Myocyte (in vitro differentiated cells): Measurements from ENCODE around the gene ZSWIM9. TPM values are rescaled to one million over a fixed set of nuclear protein-coding genes. Genes with fewer than 3 reads are reported as not detected.

Experiments used
- DNase-seq: peaks from one replicate; pipeline ENCODE4 v3.0.0-alpha.2; 2012; ENCODE audit warnings: low read depth
- total RNA-seq: library from RNA; depleted of rRNA; stranded (reverse); fragments of >200 nt; gene quantifications from 2 replicates; pipeline ENCODE4 v1.2.3, GENCODE V29; 2014

ZSWIM9 gene
- total RNA-seq, 1 donor from 2014 or later, result 1.3 TPM

- no peak for DNase-seq
Observed at GRCh38 chr19:48174445-48175030, 4.1 kb downstream of the ZSWIM9 start.

- DNase-seq, result no peak
Observed at GRCh38 chr19:48175578-48175977, 5.1 kb downstream of the ZSWIM9 start.

GRCh38 chr19:48176226-48176625, 5.7 kb downstream of the ZSWIM9 start:
- DNase-seq, result no peak

GRCh38 chr19:48181505-48181904, 11.0 kb downstream of the ZSWIM9 start:
- DNase-seq, result no peak

- no peak for DNase-seq
Observed at GRCh38 chr19:48182434-48182833, 12.0 kb downstream of the ZSWIM9 start.

- no peak for DNase-seq
Observed at GRCh38 chr19:48183356-48183755, 12.9 kb downstream of the ZSWIM9 start.

- no peak for DNase-seq
Observed at GRCh38 chr19:48186015-48186414, 15.5 kb downstream of the ZSWIM9 start.

- no peak for DNase-seq
Observed at GRCh38 chr19:48186541-48186991, 16.1 kb downstream of the ZSWIM9 start.

- DNase-seq, result no peak
Observed at GRCh38 chr19:48190288-48190884, 19.9 kb downstream of the ZSWIM9 start.

GRCh38 chr19:48190885-48191284, 20.4 kb downstream of the ZSWIM9 start:
- DNase-seq, result no peak

- no peak for DNase-seq
Observed at GRCh38 chr19:48192750-48193149, 22.3 kb downstream of the ZSWIM9 start.

- no peak for DNase-seq
Observed at GRCh38 chr19:48194041-48194843, 23.8 kb downstream of the ZSWIM9 start.

GRCh38 chr19:48194844-48195830, 24.7 kb downstream of the ZSWIM9 start:
- DNase-seq, result no peak

- no peak for DNase-seq
Observed at GRCh38 chr19:48196321-48196763, 25.9 kb downstream of the ZSWIM9 start.

GRCh38 chr19:48196933-48197665, 26.6 kb downstream of the ZSWIM9 start:
- DNase-seq, result no peak

GRCh38 chr19:48203222-48203793, 32.8 kb downstream of the ZSWIM9 start:
- DNase-seq, result no peak

- DNase-seq, result peak; percentile 96
Observed at GRCh38 chr19:48203794-48204628, 33.5 kb downstream of the ZSWIM9 start.

- peak; percentile 15 for DNase-seq
Observed at GRCh38 chr19:48206397-48207093, 36.1 kb downstream of the ZSWIM9 start.
